Brain microvascular endothelial cell (primary cell): ENCODE results near the gene TMCC1.
"Not testable (repeated sequence)": the region's sequence is repeated elsewhere in the genome, so short reads cannot be mapped to it uniquely, and the experiment has no call there.

Experiments used
- DNase-seq: peaks from one replicate; pipeline ENCODE4 v3.0.0-alpha.2; 2020
- H3K27ac ChIP-seq: fragments of 250-450 bp; sonication (Bioruptor Pico); 2 replicates; pipeline ENCODE4 v1.5.1; 2020; ENCODE audit warnings: mild to moderate bottlenecking, moderate library complexity
- H3K27me3 ChIP-seq: fragments of 250-450 bp; sonication (Bioruptor Pico); replicated peaks from 2 replicates; pipeline ENCODE4 v1.5.1; 2020; ENCODE audit warnings: mild to moderate bottlenecking
- H3K36me3 ChIP-seq: fragments of 250-450 bp; sonication (Bioruptor Pico); replicated peaks from 2 replicates; pipeline ENCODE4 v1.5.1; 2020; ENCODE audit warnings: mild to moderate bottlenecking
- H3K4me3 ChIP-seq: 2 replicates; pipeline ENCODE4 v1.5.1; 2011; ENCODE audit warnings: low read depth, mild to moderate bottlenecking, control low read depth, low read length, moderate library complexity
- CTCF ChIP-seq: IDR thresholded peaks from 2 replicates; pipeline ENCODE4 v1.5.1; 2011; ENCODE audit warnings: low read depth, mild to moderate bottlenecking, moderate library complexity, low read length, control low read depth, inconsistent platforms; ENCODE audit errors: missing control alignments
- in situ Hi-C: cut with HindIII; loops from 2 replicates; pipeline ENCODE4 v1.10.0; 2017; ENCODE audit warnings: low sequenced_read_pairs, low pct_ligation_motif_present

The TMCC1 gene

GRCh38 chr3:129919806-129920205 is 26.3 kb upstream of the TMCC1 start:
- no peak for DNase-seq
- no peak overlapping the region for H3K4me3 ChIP-seq
- no peak overlapping the region for H3K27ac ChIP-seq
- no peak for TF ChIP-seq CTCF
- no peaks in the 10 kb centered on the region for H3K27me3 ChIP-seq
- in situ Hi-C loops: no loop called here
- H3K36me3 ChIP-seq: no peaks in the 10 kb centered on the region

DNA sequence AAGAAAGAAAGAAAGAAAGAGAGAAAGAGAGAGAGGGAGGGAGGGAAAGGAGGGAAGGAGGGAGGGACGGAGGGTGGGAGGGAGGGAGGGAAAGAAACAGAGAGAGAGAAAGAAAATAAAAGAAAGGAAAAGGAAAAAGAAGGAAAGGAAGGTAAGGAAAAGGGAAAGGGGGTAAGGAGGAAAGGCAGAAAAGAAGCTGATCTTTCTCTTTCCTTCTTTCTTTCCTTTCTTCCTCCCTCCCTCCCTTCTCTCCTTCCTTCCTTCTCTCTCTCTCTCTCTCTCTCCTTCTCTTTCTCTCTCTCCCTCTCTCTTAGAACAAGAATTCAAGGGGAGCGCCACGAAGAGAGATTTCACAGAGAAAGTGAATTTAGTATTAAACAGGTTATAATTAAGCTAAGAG is 25.8 kb upstream of the TMCC1 start:
- Histone ChIP-seq H3K27ac (no peak overlapping the region), H3K27me3 (no peaks in the 10 kb centered on the region), H3K4me3 (no peak overlapping the region), H3K36me3 (no peaks in the 10 kb centered on the region)
- TF ChIP-seq CTCF: no peak
- in situ Hi-C loops: no loop called here
- DNase-seq: no peak

GRCh38 chr3:129918461-129918860 is 24.9 kb upstream of the TMCC1 start:
- in situ Hi-C loops: no loop called here
- Histone ChIP-seq H3K36me3 (no peaks in the 10 kb centered on the region), H3K27ac (no peak overlapping the region), H3K27me3 (no peaks in the 10 kb centered on the region), H3K4me3 (no peak overlapping the region)
- no peak for DNase-seq
- no peak for TF ChIP-seq CTCF

DNA sequence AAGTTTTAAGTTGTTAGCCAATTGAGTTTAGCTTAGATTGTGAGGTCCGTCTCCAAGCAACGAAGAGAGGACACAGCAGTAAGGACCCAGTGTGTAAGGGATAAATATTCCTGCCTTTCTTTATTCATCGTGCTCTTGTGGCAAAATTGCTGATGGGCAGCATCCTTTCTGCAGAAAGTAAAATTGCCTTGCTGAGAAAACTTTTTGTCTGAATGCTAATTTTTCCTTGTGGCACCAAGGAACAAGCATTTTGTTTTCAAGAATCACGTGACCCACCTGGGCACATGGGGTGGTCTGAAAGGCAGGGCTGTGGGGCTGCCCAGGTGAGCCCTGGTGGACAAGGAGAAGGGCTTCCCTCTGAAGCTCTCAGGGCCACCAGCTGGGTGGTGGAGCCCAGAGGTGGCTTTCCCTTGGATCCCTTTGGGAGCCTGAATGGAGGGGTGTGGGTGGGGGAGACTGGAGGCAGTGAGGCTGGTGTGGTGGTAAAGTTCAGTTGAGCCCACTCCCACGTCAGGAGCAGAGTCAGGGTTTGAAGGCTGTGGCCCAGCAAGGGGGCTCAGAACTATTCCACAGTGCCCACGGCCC is 24.0 kb upstream of the TMCC1 start:
- H3K36me3 ChIP-seq: no peaks in the 10 kb centered on the region
- no peak overlapping the region for H3K4me3 ChIP-seq
- H3K27me3 ChIP-seq: no peaks in the 10 kb centered on the region
- TF ChIP-seq CTCF: no peak
- in situ Hi-C loops: no loop called here
- H3K27ac ChIP-seq: no peak overlapping the region
- no peak for DNase-seq

- Histone ChIP-seq H3K27ac (no peak overlapping the region), H3K27me3 (no peaks in the 10 kb centered on the region), H3K36me3 (no peaks in the 10 kb centered on the region), H3K4me3 (no peak overlapping the region)
- DNase-seq: no peak
- TF ChIP-seq CTCF: no peak
- in situ Hi-C loops: no loop called here
These were observed 20.1 kb upstream of the TMCC1 start for GRCh38 chr3:129913618-129914017.

DNA sequence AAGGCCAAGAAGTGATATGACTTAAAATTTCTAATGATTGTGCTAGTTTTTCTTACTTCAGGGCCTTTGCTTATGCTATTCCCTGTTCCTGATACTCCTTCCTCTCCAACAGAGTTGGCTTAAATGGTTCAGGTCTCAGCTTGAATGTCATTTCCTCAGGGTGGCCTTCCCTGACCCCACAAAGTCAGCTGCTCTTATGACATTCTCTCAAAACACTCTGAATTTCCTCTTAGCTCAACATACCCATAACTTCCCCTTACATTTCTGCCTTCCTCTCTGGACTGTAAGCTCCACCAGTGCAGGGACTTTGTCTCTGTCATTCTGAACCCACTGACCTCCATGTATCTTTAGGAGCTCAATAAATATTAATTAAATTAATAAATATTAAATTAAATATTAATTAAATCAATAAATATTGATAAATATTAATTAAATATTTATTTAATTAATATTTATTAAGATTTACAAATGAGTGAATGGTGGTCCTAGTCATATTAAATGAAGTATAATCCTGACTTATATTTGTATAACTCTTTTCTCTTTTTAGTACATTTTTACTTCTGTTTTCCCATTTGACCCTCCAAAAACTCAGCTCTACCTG is 17.9 kb upstream of the TMCC1 start:
- in situ Hi-C loops: no loop called here
- DNase-seq: no peak
- Histone ChIP-seq H3K4me3 (no peak overlapping the region), H3K27ac (no peak overlapping the region), H3K27me3 (no peaks in the 10 kb centered on the region), H3K36me3 (no peaks in the 10 kb centered on the region)
- TF ChIP-seq CTCF: no peak

- H3K27ac ChIP-seq, in situ Hi-C loops, DNase-seq, H3K4me3 ChIP-seq, H3K27me3 ChIP-seq, H3K36me3 ChIP-seq: not testable (repeated sequence)
These were observed 15.7 kb upstream of the TMCC1 start for GRCh38 chr3:129909235-129909634.
